ENCODE results near the gene PTGER4.
A peak's percentile ranks its signal among the peaks of the same experiment; 100 is the strongest.

PTGER4 gene

DNA sequence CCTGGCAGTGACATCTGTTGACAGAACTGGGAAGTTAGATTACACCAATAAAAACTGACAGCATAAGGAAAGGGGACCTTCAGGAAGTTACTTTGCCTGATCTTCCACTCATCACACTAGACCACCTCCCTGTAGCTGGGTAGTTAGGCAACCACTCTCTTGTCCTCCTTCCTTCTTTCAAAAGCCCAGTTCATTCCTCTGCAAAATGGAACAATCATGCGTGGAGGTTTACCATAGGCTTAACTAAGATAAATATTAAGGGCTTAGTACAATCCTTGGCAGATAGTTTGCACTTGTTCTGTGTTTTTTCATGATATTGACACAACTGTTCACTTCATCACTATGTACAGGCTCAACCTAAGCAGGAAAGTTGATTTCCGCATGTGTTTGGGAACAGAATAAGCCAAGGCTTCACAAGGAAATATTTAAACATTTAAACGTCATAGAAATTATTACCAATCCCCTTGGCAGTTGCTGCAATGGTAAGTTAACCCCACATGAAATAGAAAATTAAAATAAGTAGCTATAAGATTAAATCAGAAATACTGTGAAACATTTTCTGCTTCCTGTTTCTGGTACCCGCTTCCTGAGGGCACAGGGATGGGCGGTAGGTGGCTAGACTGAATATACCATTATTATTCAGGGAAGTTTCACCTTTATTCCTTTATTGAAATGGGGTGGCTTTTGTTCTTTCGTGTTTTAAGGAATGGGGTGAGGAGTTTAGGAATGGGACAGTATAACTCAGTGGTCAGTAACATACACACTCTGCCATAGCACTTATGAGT is 9.9 kb upstream of the PTGER4 start:
- DNase-seq (ENCODE audit: low read depth in 2 of 3, low spot score in 1 of 3) = no peak

GRCh38 chr5:40672425-40672824 is 7.3 kb upstream of the PTGER4 start:
- DNase-seq (ENCODE audit: low read depth in 2 of 3, low spot score in 1 of 3) = no peak

DNA sequence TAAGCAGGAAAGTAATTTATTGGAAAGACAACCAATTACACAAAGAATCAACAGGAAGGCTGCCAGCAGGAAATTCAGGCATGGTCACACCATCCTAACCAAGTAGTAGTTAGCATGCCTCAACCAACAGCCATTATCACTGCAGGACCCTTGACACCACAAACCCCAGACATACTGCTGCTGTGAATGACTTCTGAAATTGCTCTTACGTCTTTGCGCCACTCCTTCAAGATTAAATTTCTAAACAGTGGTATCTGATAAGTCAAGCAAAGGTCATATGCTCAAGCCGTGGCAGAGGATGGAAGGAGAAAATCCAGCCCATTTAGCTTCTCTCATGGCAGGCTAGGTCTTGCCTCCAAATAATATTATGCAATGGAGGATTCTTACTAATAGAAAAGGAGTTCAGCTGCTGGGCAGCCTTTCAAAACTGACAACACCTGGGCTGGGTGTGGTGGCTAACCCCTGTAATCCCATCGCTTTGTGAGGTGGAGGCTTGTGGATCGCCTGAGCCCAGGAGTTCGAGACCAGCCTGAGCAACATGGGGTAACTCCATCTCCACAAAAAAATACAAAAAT is 5.0 kb upstream of the PTGER4 start:
- no peak for DNase-seq (ENCODE audit: low read depth in 2 of 3, low spot score in 1 of 3)

GRCh38 chr5:40675396-40676133 is 4.2 kb upstream of the PTGER4 start:
- peak in 1 of 3 donors; percentile 36 for DNase-seq (ENCODE audit: low read depth in 2 of 3, low spot score in 1 of 3)

DNA sequence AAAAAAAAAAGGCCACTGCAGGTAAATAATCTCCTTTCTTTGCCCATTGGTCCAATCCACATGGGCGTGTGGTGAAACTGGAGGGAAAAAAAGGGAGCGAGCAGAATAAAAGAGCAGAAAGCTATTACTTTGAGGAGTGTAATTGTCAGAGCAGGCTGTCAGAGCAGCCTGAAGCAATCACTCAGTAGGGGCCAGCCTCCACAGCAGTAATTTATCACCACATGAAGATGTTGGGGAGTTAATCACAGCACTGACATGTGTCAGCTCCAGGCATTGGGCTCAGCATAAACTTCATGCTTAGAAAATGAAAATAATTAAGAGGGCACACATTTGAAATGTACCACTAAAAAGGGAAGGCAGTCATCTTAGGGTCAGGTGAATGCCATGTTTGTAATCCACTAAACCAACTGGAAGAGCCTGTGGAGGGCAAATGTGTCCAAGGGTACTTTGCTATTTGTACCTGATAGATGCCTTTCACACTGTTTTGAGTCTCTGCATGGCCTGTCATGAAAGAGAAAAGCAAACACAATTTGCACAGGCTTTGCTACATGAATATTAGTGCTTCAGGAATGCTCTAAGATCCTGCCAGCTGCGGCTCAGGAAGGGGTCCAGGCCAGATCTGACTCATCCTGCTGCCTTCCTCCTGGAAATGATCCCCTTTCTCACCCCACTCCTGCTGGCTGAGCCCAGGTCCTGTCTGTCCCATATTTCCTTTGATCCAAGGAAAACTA is 2.9 kb upstream of the PTGER4 start:
- DNase-seq (ENCODE audit: low read depth in 2 of 3, low spot score in 1 of 3) = no peak

GRCh38 chr5:40677456-40677855 is 2.3 kb upstream of the PTGER4 start:
- no peak for DNase-seq (ENCODE audit: low read depth in 2 of 3, low spot score in 1 of 3)

- DNase-seq (ENCODE audit: low read depth in 2 of 3, low spot score in 1 of 3) = no peak
Measured at GRCh38 chr5:40678026-40678425, 1.7 kb upstream of the PTGER4 start.

DNA sequence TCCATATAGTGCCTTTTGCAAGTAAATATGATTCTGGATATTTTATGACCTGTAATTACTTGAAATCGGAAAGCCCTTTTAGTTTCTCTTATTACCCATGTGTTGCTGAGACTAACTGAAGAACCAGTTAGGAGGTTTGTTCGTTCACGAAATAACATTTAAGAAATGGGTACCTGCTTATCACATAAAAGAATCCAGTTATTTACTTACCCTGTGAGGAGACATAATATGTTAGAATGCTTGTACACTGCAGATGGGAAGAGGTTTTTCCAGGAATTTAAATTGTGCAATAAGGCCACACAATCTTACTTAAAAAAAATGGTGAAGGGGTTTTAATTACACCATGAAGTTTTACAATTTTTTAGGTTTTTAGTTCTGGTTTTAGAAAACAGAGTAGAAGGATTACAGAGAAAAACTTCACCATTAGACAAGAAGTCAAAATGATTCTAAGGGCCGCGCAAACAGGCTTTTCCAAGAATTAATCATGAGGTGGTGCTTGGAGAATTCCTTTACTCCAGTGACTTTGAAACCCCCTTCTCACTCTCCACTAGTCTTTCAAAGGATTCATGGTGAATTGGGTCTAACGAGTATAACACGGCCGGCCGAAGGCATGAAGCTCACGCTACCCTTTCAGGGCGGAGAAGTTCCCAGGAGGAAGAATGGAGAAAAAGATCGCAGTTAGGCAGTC is 1.1 kb upstream of the PTGER4 start:
- DNase-seq (ENCODE audit: low read depth in 2 of 3, low spot score in 1 of 3) = no peak

- DNase-seq (ENCODE audit: low read depth in 2 of 3, low spot score in 1 of 3) = peak; percentile 89 to 95 (median 89)
Measured at GRCh38 chr5:40679148-40679912, 385 bp upstream of the PTGER4 start.

GRCh38 chr5:40680741-40681362 is 1.1 kb downstream of the PTGER4 start:
- DNase-seq (ENCODE audit: low read depth in 2 of 3, low spot score in 1 of 3) = peak in 2 of 3 donors; percentile 22 to 36

GRCh38 chr5:40681363-40682153 is 1.8 kb downstream of the PTGER4 start:
- peak in 2 of 3 donors; percentile 21 to 34 for DNase-seq (ENCODE audit: low read depth in 2 of 3, low spot score in 1 of 3)

DNA sequence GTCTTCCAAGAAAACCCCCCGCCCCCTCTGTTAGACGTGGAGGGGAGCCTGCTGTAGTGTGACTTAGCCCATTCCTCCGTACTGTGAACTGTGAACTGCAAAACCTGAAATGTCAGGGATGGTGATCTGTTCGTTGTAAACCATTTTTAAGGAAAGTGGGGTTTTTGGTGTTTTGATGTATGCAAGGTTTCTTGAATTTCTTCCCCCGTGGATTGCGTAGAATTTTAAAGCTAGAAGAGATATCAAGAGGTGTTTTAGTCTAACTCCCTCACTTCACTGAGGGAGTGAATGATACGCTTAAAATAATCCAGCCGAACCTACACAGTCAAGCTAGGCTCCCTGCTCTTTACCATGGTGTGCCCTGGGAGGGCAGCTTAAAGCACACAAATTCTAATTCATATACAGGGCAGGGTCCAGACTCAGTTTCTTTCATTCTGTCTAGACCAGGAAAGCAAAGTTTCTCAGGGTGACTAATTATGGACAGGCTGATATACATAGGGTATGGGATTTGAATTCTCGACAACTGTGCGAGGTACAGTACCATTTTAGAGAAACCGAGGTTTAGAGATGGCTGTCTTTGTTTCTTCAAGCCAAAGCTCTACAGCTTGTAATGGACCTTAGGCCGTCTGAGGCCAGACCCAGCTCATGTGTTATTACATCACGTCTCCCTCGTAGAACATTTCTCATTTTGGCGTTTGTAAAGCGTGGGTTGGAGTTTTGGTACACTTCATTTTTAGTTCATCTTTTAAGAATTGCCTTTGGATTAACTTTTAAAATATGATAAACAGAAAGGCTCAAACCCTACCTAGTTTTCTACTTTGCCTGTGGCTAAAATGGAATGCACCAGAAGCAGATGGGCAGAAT is 2.7 kb downstream of the PTGER4 start:
- no peak for DNase-seq (ENCODE audit: low read depth in 2 of 3, low spot score in 1 of 3)

DNA sequence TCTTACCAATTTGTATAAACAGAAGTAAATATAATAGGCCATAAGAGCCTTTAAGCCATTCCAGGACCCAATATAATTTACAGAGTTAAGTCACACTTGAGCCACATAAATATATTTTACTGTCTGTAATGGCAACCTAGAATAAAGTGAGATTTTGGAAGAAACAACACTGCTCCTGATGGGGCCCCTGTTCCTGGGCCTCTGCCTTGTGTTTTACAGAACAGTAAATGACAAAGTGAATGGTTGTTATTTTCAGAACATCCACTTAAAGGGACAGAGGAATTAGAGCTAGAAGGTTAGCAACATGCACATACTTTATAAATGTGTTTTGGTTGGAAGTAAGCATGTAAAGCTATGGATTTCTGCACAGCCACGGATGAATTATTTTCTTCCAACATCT is 3.6 kb downstream of the PTGER4 start:
- DNase-seq (ENCODE audit: low read depth in 2 of 3, low spot score in 1 of 3) = no peak

DNA sequence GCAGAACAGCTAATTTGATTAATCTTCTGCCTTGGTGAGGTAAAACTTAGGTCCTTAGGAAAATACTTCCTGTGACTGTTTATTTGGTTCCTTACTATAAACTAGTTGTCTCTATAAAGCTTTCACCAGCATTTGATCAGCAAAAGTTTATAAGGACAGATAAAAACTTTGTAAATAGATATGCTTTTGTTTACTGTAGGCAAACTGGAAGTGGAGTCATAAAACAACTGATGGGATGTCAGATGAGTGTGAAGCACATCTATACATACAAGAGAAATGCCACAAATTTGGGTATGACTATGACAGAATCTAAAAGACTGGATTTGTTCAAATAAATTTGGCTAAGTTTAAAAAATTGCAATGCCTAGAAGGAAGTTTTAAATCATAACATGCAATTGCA is 5.5 kb downstream of the PTGER4 start:
- DNase-seq (ENCODE audit: low read depth in 2 of 3, low spot score in 1 of 3) = no peak

- no peak for DNase-seq (ENCODE audit: low read depth in 2 of 3, low spot score in 1 of 3)
Measured at GRCh38 chr5:40685976-40686486, 6.3 kb downstream of the PTGER4 start.

DNA sequence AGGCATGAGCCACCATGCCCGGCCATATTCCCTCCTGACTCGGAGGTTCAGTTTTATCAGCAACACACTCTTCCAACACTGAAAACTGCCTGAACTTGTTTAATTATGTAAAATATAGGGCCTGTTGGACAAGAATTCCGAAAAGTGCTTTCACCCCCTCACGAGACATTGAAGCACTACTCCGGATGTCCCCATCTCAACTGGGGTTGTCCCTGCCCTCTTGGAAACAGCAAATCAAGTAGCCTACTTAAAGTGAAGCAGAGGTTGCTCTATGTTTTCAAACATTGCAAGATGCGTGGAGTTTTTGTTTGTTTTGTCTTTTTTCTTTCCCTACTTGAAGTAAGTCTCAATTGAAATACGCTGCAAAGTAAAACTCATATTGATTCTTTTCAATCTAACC is 7.6 kb downstream of the PTGER4 start:
- DNase-seq (ENCODE audit: low read depth in 2 of 3, low spot score in 1 of 3) = no peak

DNA sequence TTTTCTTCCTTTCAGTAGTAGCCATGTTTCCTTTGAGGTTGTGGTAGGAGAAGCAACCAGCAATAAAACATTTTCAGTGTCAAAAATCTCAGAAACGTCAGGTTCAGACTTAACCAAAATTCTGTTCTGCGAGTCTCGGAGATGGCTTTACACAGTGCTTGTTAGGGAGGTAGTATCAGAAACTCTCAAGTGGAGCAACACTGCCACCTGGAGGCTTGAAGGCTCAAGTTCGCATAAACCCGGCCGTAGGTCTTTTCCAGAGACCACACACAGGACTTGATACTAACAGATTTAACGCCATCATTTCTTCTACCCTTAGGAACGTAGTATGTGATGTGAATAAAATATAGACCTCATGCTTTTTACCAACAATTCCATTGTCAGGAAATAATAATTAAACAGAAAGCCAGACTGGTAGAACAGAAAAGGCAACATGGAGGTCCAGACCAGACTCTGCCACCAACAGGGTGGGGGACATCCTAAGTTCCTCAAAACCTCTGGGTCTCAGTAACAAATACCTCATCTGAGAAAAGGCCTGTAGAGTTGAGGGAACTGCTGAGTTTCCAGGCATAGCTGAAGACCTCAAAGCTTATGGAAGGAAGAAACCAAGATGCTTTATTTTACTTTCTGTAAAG is 8.5 kb downstream of the PTGER4 start:
- peak; percentile 77 to 88 (median 80) for DNase-seq (ENCODE audit: low read depth in 2 of 3, low spot score in 1 of 3)

Data from stimulated activated CD4-positive, alpha-beta T cell treated with anti-CD3 and anti-CD28 coated beads, Interleukin-12 subunit alpha, Interleukin-12 subunit beta, amount 100 ng/mL, for 48 hours (primary cell).